Left ventricle myocardium inferior (tissue), 1 donor: Measurements from ENCODE around the gene FLT3. TPM values are rescaled to one million over a fixed set of nuclear protein-coding genes. Genes with fewer than 3 reads are reported as not detected.

Experiments used
- DNase-seq: peaks from one replicate; pipeline ENCODE4 v3.0.0-alpha.2; 2020
- H3K27ac ChIP-seq: fragments of 200-600 bp; replicated peaks from 2 replicates; pipeline ENCODE4 v1.8.0; 2021
- H3K27me3 ChIP-seq: fragments of 200-600 bp; 2 replicates; pipeline ENCODE4 v1.8.0; 2021; ENCODE audit warnings: low read depth
- H3K36me3 ChIP-seq: fragments of 200-600 bp; 2 replicates; pipeline ENCODE4 v1.8.0; 2021
- H3K4me1 ChIP-seq: fragments of 200-600 bp; 2 replicates; pipeline ENCODE4 v1.8.0; 2021
- H3K4me3 ChIP-seq: fragments of 200-600 bp; 2 replicates; pipeline ENCODE4 v1.8.0; 2021; ENCODE audit warnings: mild to moderate bottlenecking, moderate library complexity
- H3K9me3 ChIP-seq: fragments of 200-600 bp; replicated peaks from 2 replicates; pipeline ENCODE4 v1.8.0; 2021
- CTCF ChIP-seq: fragments of 200-600 bp; IDR thresholded peaks from 2 replicates; pipeline ENCODE4 v1.8.0; 2021; ENCODE audit warnings: antibody characterized with exemption, mild to moderate bottlenecking, borderline replicate concordance
- intact Hi-C: fragments of 100-400 bp; cut with micrococcal nuclease; formaldehyde crosslinking; loops from one replicate; pipeline ENCODE4 v1.11.0; 2022
- total RNA-seq: library from RNA; stranded (reverse); fragmentation: NEBNext Ultra II Directional; extraction: Animal tissue kit (Norgen Biotek cat#: 25700); gene quantifications from one replicate; pipeline ENCODE4 v1.2.1, GENCODE V29; 2021
- donor health status: DM: no; HTN: yes; CAD: no; lungs with severe emphysema.

FLT3 gene
- total RNA-seq, 1 donor from 2014 or later: 0.05 TPM

DNA sequence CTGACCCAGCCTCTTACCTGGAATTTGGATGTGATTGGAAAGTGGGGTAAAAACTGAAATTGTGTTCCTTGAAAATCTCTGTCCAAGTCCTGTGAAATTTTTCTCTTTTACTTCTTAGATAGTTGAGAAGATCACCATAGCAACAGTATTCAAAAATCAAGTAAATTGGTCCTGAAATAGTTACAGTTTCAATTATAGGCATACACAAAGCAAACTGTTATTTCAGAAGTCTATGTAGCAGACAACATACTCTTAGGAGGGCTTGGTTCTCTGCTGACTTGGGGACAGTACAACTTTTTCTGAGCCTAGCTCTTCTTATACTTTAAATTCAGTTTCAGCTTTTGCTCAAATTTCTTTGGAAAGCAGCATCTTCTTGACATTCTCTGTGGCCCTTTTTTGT lies 73.3 kb downstream of the FLT3 start:
- no peaks in the 10 kb centered on the region for H3K36me3 ChIP-seq
- H3K4me3 ChIP-seq: no peak overlapping the region
- H3K4me1 ChIP-seq: peaks cover 8% of the 10 kb centered on the region
- DNase-seq: no peak
- H3K27me3 ChIP-seq: peaks cover 50% of the 10 kb centered on the region
- intact Hi-C loops: no loop called here
- no peaks in the 10 kb centered on the region for H3K9me3 ChIP-seq
- H3K27ac ChIP-seq: no peak overlapping the region
- TF ChIP-seq CTCF: no peak

DNA sequence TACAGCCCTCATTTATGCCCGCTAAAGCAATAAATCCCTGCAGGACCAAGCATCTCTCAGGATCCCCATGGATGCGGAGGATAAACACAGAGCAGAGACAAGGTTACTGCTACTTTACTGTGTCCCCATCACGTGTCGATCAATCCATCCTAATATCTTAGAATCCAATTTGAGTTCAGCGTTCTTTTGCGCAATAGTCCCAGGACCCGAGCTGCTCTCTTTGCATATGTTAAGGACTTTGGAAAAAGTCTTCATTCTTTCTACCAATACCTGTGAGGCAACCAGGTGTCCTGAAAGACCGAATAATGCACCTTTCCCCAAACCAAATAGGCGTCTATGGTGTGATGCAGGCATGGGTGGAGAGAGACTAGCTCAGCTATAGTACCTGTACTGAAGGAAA lies 73.9 kb downstream of the FLT3 start:
- TF ChIP-seq CTCF: no peak
- Histone ChIP-seq H3K4me3 (no peak overlapping the region), H3K27me3 (peaks cover 44% of the 10 kb centered on the region), H3K9me3 (no peaks in the 10 kb centered on the region), H3K36me3 (no peaks in the 10 kb centered on the region), H3K27ac (no peak overlapping the region), H3K4me1 (peaks cover 8% of the 10 kb centered on the region)
- no peak for DNase-seq
- intact Hi-C loops: no loop called here

GRCh38 chr13:28022848-28023518 lies 77.4 kb downstream of the FLT3 start:
- Histone ChIP-seq H3K36me3 (no peaks in the 10 kb centered on the region), H3K27ac (no peak overlapping the region), H3K4me3 (no peak overlapping the region), H3K4me1 (peaks cover 8% of the 10 kb centered on the region), H3K27me3 (peaks cover 37% of the 10 kb centered on the region), H3K9me3 (no peaks in the 10 kb centered on the region)
- TF ChIP-seq CTCF: no peak
- intact Hi-C loops: no loop called here
- no peak for DNase-seq

DNA sequence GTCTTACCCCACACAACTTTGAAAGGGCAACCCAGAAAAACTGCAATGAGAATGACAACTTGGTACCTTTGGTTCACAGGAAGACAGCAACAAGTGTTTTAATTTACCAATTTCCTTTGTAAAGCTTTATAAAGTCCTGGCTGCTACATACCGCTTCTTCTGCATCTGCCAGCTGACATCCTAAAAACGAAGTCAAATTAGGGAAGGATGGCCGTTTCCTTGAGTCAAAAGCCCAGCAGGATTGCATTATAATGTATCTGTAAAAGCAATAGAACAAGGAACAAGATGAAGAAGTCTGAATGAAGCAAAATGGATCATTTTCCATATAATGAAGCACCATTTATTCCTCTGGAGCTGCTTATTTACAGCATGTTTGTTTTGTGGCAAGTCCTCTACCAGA lies 86.1 kb downstream of the FLT3 start:
- no peak overlapping the region for H3K27ac ChIP-seq
- H3K27me3 ChIP-seq: peaks cover 86% of the 10 kb centered on the region
- H3K4me3 ChIP-seq: no peak overlapping the region
- no peaks in the 10 kb centered on the region for H3K4me1 ChIP-seq
- DNase-seq: no peak
- intact Hi-C loops: no loop called here
- TF ChIP-seq CTCF: no peak
- no peaks in the 10 kb centered on the region for H3K36me3 ChIP-seq
- no peaks in the 10 kb centered on the region for H3K9me3 ChIP-seq

- Histone ChIP-seq H3K36me3 (no peaks in the 10 kb centered on the region), H3K27me3 (peaks cover 91% of the 10 kb centered on the region), H3K9me3 (no peaks in the 10 kb centered on the region), H3K4me3 (no peak overlapping the region), H3K4me1 (no peaks in the 10 kb centered on the region), H3K27ac (no peak overlapping the region)
- DNase-seq: no peak
- no peak for TF ChIP-seq CTCF
- intact Hi-C loops: no loop called here
These were observed 86.9 kb downstream of the FLT3 start for GRCh38 chr13:28013482-28013881.

- H3K9me3 ChIP-seq: no peaks in the 10 kb centered on the region
- H3K4me3 ChIP-seq: no peak overlapping the region
- H3K36me3 ChIP-seq: no peaks in the 10 kb centered on the region
- no peak overlapping the region for H3K27ac ChIP-seq
- intact Hi-C loops: no loop called here
- no peak for DNase-seq
- no peaks in the 10 kb centered on the region for H3K4me1 ChIP-seq
- no peak for TF ChIP-seq CTCF
- H3K27me3 ChIP-seq: peaks cover 88% of the 10 kb centered on the region
These were observed 87.5 kb downstream of the FLT3 start for GRCh38 chr13:28012896-28013295.
